COLO829 (cell line): ENCODE data around the gene CTRB2.
"Not testable (repeated sequence)": the region's sequence is repeated elsewhere in the genome, so short reads cannot be mapped to it uniquely, and the experiment has no call there.

Experiments
- DNase-seq: peaks from one replicate; pipeline ENCODE4 v3.0.0; 2012; ENCODE audit warnings: low spot score

The CTRB2 gene

DNA sequence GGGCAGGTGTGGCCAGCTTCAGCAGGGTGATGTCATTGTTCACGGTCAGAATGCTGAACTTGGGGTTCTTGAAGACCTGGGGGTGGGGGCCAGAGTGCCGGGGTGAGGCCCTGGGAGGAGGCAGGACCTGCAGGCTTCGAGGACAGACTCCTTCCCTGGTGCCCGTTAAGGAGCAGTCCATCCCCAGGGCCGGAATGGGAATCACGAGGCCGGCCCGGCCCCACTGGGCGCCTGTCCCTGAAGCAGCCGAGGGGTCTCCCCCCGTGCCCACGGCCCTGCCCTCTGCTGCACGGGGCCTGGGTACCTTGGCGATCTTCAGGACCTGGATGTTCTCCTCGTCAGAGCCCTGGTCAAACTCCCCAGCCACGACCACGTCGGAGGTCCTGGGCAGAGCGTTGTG, 1.5 kb downstream of the CTRB2 start:
- DNase-seq: not testable (repeated sequence)

DNA sequence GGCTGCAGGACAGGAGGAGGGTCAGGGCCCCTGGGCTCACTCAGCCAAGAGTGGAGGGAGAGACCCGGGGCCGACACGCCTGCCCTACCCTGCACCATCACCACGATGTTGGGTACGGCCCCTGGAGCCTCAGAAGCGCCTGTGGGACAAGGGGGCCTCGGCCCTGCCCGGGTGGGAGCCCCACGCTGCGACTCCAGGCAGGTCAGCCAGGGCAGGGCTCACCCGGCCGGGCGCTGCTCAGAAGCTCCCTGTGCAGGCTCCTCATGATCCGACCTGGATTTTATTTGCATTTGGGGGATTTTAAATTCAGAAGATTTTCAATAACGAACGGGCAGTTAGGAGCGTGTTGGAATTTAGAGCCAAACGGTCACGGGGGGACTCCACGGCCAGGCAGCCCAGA, 2.1 kb downstream of the CTRB2 start:
- DNase-seq: not testable (repeated sequence)

DNA sequence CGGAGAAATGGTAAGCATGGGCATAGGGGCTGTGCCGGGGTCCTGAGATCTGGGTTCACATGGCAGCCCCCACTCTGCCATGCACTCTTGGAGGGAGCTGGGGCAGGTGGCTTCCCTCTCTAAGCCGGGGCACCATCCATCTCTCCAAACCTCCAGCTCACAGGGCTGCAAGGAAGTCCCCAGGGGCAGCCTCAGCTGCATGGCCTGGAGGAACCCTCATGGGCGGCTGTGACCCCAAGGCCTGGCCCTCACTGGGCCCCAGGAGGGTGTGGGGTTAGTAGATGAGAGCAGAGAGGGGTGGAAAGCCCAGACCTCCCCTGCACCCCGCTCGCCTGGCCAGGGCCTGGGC, 2.6 kb downstream of the CTRB2 start:
- no peak for DNase-seq

DNA sequence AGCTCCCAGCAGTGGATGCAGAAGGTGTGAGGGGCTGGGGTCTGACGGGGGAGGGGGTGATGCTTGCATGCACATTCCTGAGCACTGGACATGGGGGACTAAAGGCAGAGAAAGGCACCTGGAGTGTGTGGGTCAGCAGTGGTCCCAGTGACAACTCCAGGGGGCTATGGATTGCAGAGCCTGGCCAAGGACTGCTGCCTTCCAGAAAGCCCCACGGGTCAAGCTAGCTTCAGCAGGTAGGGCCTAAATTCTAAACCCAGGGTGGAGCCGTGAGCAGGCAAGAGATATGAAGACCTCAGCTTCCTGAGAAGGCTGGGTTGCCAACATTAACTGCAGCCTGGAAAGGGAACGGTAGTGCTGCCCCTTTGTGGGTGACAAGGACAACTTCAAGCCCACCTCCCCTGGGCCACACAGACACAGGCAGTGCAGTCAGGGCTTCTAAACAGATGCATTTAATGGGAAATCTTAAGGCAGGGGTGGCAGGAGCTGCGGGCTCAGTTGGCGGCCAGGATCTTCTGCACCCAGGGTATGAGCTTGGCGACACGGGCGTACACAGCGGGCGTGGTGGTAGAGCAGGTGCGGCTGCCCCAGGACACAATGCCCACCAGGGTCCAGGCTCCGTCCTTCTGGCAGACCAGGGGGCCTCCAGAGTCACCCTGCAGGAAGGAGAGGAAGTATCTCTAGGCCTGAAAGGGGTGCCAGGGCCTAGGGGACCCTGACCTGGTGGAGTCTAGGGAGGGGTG, 3.1 kb downstream of the CTRB2 start:
- no peak for DNase-seq

DNA sequence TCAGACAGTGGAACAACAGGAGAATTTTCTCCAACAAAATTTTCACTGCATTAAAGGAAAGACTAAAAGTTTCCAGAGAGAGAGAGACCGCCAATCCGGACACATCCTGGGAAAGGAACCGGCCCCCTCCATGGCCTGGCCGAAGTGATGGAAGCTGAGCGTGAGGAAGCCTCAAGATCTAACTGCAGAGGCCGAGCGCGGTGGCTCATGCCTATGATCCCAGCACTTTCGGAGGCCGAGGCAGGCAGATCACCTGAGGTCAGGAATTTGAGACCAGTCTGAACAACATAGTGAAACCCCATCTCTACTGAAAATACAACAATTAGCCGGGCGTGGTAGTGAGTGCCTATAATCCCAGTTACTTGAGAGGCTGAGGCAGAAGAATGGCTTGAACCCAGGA, 3.9 kb downstream of the CTRB2 start:
- DNase-seq: no peak

DNA sequence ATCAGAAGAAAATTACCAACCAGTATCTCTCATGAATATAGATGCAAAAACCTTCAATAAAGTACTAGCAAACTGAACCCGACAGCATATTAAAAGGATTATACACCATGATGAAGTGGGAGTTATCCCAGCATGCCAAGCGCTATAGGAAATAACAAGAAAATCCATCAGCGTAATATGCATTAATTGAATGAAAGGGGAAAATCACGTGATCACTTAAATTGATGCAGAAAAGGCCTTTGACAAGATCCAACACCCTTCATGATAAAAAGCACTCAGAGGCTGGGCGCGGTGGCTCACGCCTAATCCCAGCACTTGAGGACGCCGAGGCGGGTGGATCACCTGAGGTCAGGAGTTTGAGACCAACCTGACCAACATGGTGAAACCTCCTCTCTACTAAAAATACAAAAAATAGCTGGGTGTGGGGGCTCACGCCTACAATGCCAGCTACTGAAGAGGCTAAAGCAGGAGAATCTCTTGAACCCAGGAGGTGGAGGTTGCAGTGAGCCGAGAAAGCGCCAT, 4.8 kb downstream of the CTRB2 start:
- no peak for DNase-seq

DNA sequence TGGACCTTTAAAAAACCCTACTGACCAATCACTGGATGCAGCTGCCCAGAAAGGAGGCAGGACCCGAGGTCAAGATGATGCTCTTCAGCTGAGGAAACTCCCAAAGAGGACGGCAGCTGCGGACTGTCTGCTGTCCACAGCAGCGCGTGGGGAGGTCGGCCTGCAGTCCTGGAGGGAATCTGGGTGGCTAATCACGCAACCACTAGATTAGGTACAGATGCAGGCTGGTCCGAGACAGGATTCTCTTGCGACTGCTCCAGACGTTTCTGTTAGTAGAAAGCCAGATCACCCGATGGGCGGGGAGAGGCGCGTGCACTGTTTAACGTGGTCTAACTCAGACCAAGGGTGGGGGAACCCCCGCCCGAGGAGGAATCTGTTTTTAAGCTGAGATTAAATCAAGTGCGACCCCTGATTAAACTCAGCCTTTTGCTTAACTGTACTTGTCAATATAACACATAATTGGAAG, 8.8 kb downstream of the CTRB2 start:
- DNase-seq: no peak

DNA sequence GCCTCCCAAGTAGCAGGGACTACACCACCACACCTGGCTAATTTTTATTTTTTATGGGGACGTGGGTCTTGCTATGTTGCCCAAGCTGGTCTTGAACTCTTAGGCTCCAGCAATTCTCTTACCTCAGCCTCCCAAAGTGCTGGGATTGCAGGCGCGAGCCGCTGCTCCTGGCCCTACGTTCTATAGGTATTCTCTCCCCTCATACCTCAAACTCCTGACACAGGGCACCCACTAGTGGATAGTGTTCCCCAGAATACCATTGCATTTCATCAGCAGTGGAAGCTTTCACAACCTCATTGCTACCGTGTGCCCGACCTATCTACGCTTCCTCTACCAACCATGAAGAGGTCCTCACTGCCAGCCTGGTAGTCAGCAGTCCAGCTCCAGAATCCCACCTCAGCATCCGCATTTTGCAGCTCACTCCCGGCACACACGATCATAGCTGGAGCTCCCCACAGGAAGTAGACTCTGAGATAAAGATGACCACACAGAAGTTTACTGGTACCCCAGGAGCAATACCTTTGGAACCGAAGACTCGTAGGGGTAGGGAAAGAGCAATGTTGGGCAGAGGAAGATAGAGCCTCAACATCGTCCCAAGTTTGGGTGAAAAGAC, 9.3 kb downstream of the CTRB2 start:
- DNase-seq: no peak

DNA sequence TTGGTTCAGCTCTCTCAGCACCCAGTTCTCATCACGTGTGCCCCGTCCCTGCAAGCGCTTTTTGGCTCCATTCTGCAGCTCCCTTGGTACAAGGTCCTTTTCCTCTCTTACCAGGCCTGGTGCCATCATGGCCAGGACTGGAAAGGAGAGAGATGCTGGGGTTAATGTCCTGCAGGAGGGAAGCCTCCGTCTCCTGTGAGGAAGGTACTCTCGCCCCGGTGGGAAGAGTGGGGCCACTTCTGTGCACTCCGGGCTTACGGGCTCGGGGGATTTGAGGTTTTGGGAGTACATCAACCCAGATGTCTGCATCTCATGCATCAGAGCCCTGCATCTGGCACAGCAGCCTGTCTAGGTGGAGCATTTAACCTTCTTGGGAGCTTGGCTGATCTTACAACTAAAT, 10.1 kb downstream of the CTRB2 start:
- no peak for DNase-seq

DNA sequence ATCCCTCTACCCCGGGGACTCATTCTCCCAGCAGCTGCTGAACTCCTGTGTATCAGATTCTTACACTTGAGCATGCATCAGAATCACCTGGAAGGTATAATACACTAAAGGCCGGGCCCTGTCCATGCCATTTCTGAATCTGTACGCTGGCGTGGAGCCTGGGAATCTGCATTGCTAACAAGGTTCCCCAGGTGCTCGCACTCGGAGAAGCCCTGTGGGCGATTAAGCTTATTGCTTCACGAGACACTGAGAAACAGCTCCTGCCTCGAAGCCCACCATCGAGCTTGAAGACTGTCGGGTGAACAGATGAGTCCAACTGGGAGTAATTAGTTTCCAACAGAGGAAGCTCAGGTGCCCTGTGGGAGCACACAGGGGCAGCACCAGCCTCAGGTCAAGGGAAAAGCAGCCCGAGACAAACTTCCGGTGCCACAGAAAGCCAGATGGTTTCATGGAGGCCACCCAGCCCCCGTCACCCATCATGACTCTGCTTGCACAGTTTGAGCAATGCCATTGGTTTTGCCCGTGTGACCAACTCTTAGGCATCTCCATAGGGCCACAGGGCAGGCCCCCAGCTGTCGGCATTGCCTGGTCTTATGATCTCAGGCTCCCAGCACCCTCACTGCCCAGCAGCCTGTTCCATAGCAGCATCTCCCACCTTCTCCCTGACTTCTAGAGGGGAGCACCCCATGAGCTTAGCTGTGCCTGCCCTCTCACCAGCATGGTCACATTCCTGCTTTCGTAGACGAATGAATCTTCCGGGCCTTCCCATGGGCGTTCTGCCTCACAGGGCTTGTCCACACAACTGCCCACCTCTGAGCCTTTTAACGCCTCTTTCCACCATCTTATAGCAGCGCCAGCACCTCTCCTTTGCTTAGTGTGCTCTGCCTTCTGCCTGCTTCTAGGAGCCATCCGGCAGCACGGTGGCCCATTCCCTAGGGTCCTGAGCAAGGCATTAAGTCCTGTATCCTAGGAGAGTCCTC, 10.9 kb downstream of the CTRB2 start:
- no peak for DNase-seq

DNA sequence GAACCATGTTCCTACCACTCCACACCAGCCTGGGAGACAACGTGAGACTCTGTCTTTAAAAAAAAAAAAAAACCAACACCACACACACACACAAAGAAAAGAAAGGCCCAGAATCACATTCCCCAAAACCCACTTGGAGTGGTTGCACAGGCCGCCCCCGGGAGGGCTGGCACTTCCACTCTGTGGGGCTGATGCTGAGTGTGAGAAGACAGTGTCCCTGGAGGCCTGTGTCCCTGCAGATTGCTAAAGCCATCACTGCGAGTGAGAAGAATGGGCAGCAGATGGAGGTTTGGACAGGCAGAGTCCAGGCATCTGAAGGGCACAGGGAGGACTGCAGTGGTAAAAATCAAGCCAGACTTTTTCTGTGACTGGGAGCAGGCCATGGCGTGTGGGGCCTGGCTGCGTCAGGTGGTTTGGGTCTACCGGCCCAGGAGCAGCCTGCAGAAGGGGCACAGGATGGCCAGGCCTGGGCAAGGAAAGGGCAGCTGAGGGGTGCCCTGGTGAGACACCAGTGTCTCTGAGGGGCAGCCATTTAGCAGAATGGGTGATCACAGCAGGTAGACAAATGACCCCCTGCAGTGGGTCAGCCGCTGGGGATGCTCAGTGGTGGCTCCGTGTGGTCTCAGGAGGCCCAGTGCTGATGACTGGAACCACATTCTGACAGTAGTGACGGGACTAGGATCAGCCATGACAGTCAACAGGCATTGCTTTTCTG, 13.1 kb downstream of the CTRB2 start:
- DNase-seq: no peak

DNA sequence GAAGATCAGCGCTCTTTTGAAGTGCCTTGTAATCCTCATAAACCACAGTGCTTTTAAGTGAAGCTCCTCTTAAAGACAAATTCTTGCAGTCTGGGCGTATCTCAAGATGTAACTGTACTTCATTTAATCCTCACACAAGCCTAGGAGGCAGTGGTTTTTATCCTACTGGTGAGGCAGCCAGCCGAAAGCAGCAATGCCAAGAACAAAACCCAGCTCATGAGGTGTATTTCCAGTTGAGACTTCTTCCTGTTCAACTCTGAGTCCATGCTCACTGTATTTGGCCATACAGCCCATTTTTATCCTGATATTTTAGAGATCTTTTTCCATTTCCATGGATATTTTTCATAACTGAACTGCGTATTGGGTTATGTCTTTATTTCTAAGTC, 13.7 kb downstream of the CTRB2 start:
- no peak for DNase-seq

DNA sequence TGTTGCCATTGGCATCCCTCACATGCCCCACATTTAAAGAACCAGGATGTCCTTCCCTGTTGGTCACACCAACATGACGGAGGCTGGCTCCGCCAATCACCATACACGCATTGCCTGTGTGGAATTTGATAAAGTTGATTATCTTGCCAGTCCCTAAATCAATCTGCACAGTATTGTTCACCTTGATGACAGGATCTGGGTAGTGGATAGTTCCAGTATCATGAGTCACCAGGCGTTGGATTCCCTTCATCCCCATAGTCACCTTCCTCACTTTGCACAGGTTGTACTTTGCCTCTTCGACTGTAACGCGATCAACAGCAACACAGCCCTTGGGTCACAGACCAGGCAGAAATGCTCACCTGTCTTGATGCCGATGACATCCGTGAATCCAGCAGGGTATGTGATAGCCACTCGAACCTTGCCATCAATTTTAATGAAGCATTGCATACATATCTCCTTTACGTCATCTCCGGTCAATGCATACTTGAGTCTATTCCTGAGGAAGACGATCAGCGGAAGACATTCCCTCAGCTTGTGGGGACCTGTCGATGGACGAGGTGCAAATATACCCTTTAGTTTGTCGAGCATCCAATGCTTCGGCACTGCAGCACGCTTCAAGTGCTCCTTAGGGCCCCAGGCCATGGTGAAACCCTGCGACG, 14.2 kb downstream of the CTRB2 start:
- no peak for DNase-seq

DNA sequence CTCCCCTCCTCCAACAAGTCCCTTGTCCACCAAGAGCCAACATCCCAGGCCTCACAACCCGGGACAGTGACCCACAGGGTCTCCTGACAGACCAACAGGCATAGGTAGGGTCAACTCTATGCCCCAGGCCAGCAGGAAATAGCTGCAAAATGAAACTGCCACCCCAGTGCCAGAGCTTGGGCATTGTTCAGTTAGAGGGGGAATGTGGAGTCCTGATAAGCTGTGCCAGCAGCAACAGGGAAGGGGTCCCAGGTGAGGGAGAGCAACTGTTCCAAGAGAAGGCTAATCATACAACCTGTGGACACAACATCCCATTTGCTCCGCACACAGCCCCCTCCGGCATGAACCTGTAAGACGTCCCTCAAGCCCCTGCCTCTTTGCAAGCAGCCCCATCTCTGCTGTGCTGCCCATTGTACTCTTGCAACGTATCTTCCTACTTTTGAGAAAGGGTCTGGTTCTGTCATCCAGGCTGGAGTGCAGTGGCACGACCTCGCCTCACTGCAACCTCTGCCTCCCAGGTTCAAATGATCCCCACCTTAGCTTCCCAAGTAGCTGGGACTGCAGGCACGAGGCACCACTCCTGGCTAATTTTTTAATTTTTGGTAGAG, 17.2 kb downstream of the CTRB2 start:
- DNase-seq: no peak

DNA sequence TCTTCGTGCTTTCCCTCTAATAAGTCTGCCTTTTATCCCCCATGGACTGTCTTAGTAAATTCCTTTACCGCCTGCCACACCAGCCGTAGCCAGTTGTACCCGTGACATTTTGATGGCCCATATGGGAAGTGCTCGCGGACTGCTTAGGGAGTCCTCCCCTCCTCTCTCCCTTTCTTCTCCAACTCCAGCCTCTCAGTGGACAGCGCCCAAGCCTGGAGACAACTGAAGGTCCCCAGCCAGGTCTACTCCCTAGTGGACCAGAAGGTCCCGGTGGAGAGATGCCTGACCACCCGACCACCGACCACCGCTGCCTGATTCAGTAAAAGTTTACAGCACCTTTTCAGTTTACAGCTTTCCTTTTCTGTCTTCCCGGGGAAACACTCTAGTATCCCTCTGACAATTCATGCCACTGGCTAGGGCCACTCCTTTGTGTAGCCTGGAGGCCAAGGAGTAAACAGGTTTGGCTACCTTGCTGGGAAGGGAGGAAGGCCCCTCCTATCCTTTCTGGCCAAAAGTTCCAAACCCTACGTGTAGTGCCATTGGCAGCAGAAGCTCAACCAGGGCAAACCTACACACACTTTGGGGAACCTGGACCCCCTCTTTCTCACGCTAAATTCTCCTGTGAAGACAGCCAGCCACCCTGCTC, 18.0 kb downstream of the CTRB2 start:
- no peak for DNase-seq

DNA sequence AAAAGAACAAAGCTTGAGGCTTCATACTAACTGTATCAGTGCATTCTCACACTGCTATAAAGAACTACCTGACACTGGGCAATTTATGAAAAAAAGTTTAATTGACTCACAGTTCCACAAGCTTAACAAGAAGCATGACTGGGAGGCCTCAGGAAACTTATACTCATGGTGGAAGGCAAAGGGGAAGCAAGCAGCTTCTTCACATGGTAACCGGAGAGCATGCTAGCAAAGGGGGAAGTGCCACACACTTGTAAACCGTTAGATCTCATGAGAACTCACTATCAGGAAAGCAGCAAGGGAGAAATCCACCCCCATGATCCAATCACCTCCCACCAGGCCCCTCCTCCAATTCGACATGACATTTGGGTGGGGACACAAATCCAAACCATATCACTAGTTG, 25.3 kb downstream of the CTRB2 start:
- no peak for DNase-seq

DNA sequence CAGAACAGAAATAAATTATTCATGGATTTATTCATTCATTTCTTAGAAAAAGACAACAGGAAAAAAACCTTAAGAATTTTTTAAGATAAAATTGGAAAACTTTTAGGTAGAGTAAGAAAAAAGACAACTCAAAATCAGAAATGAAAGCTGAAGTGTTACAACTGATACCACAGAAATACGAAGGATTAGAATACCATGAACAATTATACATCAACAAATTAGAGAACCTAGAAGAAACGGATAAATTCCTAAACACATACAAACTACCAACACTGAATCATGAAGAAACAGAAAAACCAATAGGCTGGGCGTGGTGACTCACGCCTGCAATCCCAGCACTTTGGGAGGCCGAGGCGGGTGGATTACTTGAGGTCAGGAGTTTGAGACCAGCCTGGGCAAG, 27.8 kb downstream of the CTRB2 start:
- DNase-seq: no peak

DNA sequence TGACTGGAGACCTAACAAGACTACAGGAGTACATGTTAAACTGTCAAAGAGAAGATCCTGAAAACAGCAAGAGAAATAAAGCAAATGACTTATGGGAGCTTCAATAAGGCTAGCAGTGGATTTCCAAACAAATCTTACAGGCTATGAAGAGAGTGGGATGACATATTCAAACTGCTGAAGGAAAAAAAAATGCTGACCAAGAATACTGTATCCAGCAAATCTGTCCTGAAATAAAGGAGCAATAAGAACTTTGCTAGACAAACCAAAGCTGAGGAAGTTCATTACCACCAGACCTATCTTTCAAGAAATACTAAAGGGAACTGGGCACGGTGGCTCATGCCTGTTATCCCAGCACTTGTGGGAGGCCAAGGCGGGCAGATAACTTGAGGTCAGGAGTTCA, 30.0 kb downstream of the CTRB2 start:
- DNase-seq: no peak

DNA sequence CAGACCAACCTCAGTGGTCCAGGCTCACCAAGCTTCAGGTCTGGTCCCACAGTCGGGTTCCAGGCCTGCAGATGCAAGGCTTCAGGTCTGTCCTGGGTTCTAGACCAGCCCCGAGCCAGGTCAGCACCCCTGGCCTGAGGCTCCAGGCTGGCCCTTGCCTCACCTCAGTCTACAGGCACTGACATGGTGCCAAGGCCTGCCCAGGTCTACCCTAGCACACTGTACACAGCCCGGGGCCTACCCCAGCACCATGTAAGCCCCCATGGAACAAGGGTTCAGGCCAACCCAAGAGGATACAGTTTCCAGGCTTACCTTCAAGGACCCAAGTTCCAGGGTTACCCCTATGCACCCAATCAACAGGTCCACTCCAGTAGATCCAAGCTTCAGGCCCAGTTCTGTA, 31.9 kb downstream of the CTRB2 start:
- no peak for DNase-seq

DNA sequence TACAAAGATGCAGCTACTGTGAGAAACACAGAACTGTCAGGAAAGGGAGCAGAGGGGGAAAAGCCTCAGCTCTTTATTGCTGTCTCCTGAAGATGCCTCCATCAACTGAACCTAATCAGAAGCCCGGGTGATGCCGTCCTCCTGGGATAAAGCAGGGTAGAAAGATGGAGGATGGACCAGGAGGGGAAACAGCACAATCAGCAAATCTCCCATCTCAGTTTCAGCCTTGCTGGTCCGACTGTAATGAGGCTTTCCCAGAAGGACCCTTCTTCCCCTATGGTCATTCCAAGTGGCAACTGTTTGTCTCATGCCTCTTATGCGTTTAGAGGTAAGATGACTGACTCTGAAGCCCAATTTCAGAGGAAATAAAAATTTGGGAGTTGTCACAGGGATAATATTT, 34.4 kb downstream of the CTRB2 start:
- no peak for DNase-seq
